Measurements from ENCODE around the gene TPRA1.

Gene TPRA1

GRCh38 chr3:127552038-127552437 is 38.5 kb downstream of the TPRA1 start:
- DNase-seq, result no peak

- no peak for DNase-seq
Measured at GRCh38 chr3:127551178-127551577, 39.4 kb downstream of the TPRA1 start.

GRCh38 chr3:127550468-127551157 is 39.9 kb downstream of the TPRA1 start:
- DNase-seq, result no peak

GRCh38 chr3:127549826-127550467 is 40.6 kb downstream of the TPRA1 start:
- DNase-seq, result peak in 1 of 2 experiments; percentile 21

GRCh38 chr3:127547761-127548605 is 42.5 kb downstream of the TPRA1 start:
- peak; percentile 22 to 52 for DNase-seq

- DNase-seq, result no peak
Measured at GRCh38 chr3:127546970-127547733, 43.4 kb downstream of the TPRA1 start.

DNA sequence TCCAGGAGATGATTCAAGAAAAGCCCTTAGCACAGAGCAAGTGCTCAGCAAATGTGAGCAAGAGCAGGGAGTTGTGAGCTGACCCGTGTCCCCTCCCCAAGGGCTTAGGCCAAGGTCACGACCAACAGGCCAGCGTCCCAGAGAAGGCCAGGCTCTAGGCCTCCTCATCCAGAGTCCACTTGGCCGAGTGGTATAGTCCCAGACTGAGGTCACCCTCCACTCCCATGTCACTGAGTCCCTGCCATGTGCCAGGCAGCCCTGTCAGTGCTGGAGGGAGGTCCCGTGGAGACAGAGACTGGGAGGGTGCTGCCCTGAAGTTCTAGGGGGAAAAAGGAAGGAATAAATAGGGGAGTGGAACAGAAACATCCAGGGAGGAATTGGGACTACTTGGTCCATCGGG is 44.0 kb downstream of the TPRA1 start:
- DNase-seq, result no peak

DNA sequence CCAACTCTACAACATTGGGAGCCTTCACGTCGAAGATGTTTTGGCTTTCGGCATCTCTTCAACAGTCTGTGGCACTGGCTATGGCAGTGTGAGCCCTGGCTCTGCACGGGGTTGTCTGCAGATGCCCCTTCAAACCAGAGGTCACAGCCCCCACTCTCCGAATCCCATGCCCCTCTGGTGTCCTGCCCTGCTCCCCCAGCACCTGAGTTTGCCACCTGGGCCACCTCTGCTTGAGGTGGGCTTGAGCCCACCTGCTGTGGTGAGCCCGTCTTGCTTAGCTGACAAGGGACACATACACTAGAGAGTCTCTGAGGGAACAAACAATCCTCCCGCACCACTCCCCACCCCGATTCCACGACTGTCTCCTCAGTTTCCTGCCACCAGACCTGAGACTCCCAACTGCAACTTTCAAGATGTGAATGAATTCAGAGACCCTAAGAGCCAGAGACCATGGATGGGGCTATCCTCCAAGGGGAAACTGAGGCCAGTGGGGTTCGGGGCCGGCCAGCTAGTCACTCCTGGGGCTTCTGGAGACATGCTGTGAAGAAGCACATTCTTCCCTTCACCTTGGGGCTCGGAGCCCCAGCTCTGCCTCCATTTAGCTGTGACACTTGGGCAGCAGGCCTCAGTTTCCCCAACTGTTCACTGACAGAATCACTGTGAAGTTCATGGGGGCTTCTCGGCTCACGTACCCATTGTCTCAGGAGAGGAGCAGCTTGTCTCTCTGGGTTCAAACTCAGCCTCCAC is 44.6 kb downstream of the TPRA1 start:
- no peak for DNase-seq

DNA sequence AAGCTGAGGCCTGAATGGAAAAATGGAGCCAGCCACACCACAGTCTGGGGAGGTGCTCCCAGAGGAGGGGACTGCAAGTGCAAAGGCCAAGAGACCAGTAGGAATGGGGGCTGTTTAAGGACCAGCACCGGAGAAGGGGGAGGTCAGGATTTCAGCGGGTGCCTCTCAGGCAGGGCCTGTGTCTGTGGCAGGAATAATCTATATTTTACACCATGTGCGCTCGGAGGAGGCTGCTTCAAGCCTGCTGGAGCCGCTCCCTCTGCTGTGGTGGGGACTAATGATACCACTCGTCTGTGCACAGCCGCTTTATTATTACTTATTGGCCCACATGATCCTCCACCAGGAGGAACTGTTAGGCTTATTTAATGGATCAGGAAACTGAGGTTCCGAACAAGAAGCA is 45.3 kb downstream of the TPRA1 start:
- no peak for DNase-seq

DNA sequence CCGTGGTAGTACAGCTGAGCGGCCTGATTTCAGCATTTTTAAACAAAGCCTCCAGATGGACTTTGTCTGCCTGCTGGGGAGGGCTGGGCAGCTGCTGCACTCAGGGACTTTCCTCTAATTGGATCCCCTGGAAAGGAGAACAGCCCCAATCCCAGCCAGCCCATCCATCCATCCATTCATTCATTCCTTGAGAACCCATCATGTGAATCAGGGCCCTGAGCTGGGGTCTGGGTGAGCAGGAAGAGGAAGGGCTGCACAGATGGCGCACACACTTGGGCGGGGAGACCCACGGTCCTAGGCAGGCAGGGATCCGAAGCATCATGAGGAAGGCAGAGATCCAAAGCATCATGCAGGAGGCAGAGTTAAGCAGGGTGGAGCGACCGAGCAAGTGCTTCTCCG is 45.7 kb downstream of the TPRA1 start:
- DNase-seq, result no peak

DNA sequence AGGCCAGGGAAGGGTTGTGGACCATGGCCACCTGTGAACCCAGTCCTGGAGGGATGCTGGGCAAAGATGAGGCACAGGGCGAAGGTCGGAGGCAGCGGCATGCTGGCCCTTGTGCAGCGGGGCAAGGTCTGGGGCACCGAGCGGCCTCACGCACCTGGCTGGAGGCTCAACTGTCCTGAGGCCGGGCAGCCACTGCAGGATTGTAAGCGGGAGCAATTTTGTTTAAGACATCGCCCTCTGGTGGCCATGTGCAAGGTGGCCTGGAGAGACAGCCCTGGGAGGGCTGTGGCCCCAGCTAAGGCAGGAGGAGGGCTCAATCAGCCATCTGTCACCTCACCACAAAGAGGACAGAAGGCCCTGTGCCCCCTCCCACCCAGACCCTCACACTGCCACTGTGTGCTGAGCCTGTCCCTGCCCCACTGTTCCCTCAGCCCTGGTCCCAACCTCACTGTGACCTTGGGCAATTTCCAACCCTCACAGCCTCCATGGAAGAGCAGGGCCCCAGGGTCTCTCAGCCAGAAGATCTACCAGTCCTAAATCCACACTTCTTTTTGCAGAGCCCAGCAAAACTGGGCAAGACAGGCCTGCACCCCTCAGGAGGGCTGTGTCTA is 46.2 kb downstream of the TPRA1 start:
- DNase-seq, result peak; percentile 70 to 85

GRCh38 chr3:127543441-127543840 is 47.1 kb downstream of the TPRA1 start:
- DNase-seq, result no peak

DNA sequence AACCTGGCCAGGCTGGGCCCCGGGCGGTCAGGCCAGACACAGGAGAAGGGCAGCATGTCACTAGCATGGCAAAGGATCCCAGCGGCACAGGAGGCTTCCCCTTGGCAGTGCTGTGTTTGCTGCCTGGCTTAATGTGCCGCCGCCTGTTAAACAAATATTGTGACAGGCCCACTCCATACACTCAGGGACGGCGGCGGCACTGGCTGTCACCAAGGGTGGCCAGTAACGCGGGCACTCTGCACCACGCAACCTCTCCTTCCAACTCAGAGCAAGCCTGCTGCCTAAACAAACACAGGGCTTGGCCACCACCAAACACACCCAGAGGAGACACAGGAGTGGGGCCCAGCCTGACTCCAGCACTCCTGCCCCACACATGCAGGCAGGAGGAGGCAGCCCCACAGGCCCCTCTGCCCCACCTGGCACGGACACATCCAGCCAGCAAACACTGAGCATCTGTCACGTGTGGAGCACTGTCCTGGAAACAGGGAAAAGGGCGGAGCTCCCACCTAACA is 48.0 kb downstream of the TPRA1 start:
- peak; percentile 80 to 92 for DNase-seq

DNA sequence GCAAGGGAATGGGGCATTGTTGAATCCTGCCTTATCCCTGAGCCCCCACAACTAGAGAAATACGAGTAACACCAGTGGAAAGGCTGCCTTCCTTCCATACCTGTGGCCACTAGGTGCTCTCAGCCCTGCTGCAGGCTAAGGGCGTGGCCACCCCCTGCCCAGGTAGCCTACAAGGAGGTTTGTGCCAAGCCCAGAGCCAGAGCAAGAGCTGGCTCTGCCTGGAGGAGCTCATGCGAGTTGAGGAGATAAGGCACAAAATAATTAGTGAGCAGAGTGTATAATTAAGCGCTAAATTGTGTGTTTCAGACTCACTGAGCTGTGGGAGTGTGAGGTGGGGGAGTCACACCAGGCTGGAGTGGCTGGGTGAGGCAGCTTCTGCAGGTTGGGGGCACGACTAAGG is 49.2 kb downstream of the TPRA1 start:
- no peak for DNase-seq

- no peak for DNase-seq
Measured at GRCh38 chr3:127539366-127540060, 51.0 kb downstream of the TPRA1 start.

GRCh38 chr3:127538569-127538968 is 52.0 kb downstream of the TPRA1 start:
- no peak for DNase-seq

DNA sequence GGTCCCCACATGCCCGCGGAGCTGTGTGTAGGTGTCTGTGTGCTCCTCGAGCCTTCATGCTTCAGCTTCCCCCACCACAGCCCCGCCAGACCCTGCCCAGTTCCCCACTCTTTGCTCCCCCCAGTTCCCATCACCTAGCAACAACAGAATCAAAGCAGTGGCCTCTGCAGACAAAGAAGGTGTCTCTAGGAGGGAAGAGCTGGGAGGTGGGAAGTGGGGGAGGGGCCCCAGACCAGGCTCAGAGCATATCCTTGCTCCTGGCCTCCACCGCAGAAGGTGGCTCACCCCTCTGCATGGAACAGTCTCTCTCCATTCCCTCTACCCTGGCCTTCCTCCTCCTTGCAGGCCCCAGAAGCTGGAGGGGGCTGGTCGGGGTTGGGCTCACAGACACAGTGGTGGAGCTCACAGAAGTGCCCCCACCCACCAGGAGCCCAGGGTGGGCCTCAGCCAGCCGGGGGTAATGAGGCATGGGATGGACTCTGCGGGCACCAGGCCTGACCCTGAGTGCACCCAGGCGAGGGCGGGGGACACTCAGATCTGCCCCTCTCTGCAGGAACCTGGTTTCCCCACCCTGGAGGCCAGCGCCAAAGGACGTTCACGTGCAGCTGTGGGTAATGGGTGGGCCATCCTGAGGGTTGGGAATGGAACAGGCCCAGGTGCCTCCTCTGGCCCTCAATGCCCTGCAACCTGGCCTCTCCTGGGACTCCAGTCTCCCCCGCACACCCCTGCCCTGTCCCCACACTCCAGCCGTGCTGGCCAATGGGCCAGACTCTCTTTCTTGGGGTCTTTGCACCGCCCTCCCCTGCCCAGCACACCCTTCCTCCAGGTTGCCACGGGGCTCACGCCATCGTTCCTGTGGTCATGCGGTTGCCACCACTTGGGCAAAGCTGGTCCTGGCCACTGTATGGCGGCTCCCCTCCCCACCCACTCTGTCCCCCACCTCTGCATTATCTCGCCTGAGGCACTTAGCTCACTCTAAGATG is 53.4 kb downstream of the TPRA1 start:
- DNase-seq, result no peak

DNA sequence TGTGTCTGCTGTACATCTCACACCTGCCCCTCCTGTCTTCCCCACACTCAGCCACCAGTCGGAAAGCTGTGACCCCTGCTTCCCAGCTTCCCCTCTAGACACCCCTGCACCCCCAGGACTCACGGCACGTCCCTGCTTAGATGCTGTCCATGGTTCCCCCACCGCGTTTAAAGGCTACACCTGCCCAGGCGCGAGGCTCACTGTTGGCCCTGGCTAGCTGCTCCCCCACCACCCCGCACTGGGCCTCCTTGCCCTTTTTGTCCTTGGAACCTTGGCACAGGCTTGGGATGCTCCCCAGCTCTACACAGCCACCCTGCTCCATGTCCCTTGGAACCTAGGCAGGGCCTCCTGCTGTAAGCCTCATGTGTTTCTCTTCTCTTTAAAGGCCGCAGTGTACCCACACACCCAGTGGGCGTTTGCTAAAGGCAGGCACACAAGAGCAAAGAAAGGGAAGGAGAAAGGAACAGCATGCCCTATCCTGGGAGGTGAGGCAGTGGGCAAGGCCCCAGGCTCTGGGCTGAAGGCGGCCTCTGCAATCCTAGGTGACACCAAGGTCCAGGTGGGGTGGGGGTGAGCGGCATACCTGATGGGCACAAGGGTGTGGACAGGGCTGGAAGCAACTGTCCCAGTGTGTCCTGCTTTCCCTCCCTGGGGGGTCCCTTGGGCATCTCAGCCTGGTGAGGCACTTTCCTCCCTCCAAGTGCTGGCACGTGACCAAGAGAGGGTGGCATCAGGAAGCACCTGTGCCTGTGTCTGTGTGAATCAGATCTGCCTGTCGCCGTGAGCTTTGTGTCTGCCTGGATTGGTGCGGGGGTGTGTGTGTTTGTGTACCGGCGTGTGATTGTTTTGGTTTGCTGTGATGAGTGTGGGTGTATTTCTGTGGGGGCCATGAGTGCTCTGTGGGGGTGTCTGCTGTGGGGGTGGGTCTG is 54.4 kb downstream of the TPRA1 start:
- DNase-seq, result peak in 1 of 2 experiments; percentile 9

Data from SHP77 (cell line).